Endodermal cell (in vitro differentiated cells): Measurements from ENCODE around the gene WDR7. TPM values are rescaled to one million over a fixed set of nuclear protein-coding genes. Genes with fewer than 3 reads are reported as not detected.

Experiments used
- DNase-seq: peaks from one replicate; pipeline ENCODE4 v3.0.0-alpha.2; 2017
- H3K27ac ChIP-seq: 2 replicates; pipeline ENCODE4 v1.5.1; 2013; ENCODE audit warnings: mild to moderate bottlenecking, low read depth, low read length, moderate library complexity
- H3K27me3 ChIP-seq: 2 replicates; pipeline ENCODE4 v1.6.1; 2013; ENCODE audit warnings: mild to moderate bottlenecking, low read length, moderate library complexity; ENCODE audit not compliant: insufficient read depth, control insufficient read depth, poor library complexity, severe bottlenecking
- H3K36me3 ChIP-seq: 2 replicates; pipeline ENCODE4 v1.7.0; 2013; ENCODE audit warnings: mild to moderate bottlenecking, low read length, moderate library complexity; ENCODE audit not compliant: control insufficient read depth, insufficient read depth
- H3K4me1 ChIP-seq: one replicate; pipeline ENCODE4 v1.7.0; 2013; ENCODE audit warnings: low read length; ENCODE audit not compliant: control insufficient read depth, insufficient read depth
- H3K4me3 ChIP-seq: 2 replicates; pipeline ENCODE4 v1.5.1; 2013; ENCODE audit warnings: mild to moderate bottlenecking, low read length, moderate library complexity
- H3K9ac ChIP-seq: 2 replicates; pipeline ENCODE4 v1.6.1; 2013; ENCODE audit warnings: mild to moderate bottlenecking, low read length, moderate library complexity; ENCODE audit not compliant: poor library complexity, severe bottlenecking; ENCODE audit errors: extremely low read depth
- H3K9me3 ChIP-seq: 2 replicates; pipeline ENCODE4 v1.6.1; 2013; ENCODE audit warnings: mild to moderate bottlenecking, low read length, moderate library complexity; ENCODE audit not compliant: control insufficient read depth
- H3K27ac Mint-ChIP-seq: 2 replicates; pipeline ENCODE4 v1.8.0; 2020; ENCODE audit warnings: mixed read lengths
- H3K27me3 Mint-ChIP-seq: 2 replicates; pipeline ENCODE4 v1.8.0; 2021; ENCODE audit warnings: mild to moderate bottlenecking, mixed read lengths; ENCODE audit not compliant: insufficient read depth
- H3K36me3 Mint-ChIP-seq: 2 replicates; pipeline ENCODE4 v1.8.0; 2020; ENCODE audit warnings: low read depth, mixed read lengths
- H3K4me1 Mint-ChIP-seq: 2 replicates; pipeline ENCODE4 v1.8.0; 2020; ENCODE audit warnings: mixed read lengths
- H3K4me3 Mint-ChIP-seq: 2 replicates; pipeline ENCODE4 v1.8.0; 2020; ENCODE audit warnings: mild to moderate bottlenecking, moderate library complexity, mixed read lengths
- H3K9me3 Mint-ChIP-seq: 2 replicates; pipeline ENCODE4 v1.8.0; 2020; ENCODE audit warnings: mild to moderate bottlenecking, mixed read lengths
- WGBS, 2 experiments: methylation state at CpG; one replicate each; pipeline versions ENCODE4 v1.1.5 to v1.1.7; 2013; ENCODE audit warnings: missing lambda C conversion rate in 2 of 2, mixed read lengths in 1 of 2; ENCODE audit not compliant: insufficient coverage in 1 of 2, insufficient read length in 1 of 2; 5-methylcytosine and 5-hydroxymethylcytosine counted together
- total RNA-seq, 2 donors: library from RNA; stranded (reverse); fragmentation: NEBNext Ultra II Directional in 1 of 2; extraction: Animal tissue kit (Norgen Biotek cat#: 25700) in 1 of 2; gene quantifications; 2 replicates in 1 of 2; 3 replicates in 1 of 2; pipeline ENCODE4 v1.2.1, GENCODE V29; 2021
- TF ChIP-seq, protein P1 (sequence below): fragments of 200-600 bp; sonication (generic); conservative IDR thresholded peaks from 2 replicates; pipeline ENCODE4 v1.5.0; 2021; ENCODE audit warnings: antibody characterized with exemption, mild to moderate bottlenecking

Gene WDR7
- total RNA-seq, 2 donors from 2014 or later: 17.1 to 22.5 TPM

DNA sequence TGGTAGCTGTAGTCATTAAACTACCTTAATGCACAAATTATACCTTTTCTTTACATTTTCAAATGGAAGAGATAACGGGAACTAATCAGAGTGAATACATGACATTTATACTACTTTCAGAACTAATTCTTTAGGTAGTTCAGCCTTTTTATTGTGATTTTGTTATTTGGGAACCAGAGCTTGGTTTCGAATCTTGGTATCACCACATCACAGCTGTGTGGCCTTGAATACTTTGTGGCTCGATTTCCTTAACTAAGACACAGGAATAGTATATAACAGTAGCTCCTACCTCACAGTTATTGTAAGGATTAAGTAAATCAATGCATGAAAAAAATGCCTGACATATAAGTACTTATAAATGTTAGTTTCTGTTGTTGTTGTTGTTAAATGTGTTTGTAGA, 240.0 kb downstream of the WDR7 start:
- Mint-ChIP-seq H3K4me3 (no peak overlapping the region), H3K27ac (no peak overlapping the region)

DNA sequence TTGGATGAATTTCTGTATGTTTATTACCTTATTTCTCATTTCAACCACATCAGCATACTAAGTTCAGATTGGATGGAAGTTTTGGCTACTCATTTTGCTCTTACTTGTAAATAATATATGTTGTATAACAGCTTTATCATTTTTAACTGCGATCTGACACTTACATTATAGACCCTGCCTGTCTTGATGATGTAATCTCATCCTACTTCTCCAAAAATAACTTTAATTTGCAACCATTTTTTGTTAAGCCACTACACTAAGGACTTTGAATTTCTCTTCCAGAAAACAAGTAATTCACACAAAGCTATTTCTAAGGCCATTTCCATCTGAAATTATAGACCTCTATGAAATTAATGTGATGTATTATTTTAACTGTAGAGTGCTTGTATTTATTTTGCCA, 240.7 kb downstream of the WDR7 start:
- peaks cover 27% of the 10 kb centered on the region for H3K4me1 Mint-ChIP-seq
- WGBS, 2 experiments: 100% methylated on average over 1 of the region's 1 CpG; no CpG with 5 or more reads in 1 of the 2 experiments
- H3K4me3 Mint-ChIP-seq: no peak overlapping the region
- Histone ChIP-seq H3K27ac (no peak overlapping the region), H3K36me3 (no peaks in the 10 kb centered on the region), H3K27me3 (no peaks in the 10 kb centered on the region), H3K9ac (no peak overlapping the region), H3K4me3 (no peak overlapping the region), H3K4me1 (peaks cover 7% of the 10 kb centered on the region), H3K9me3 (no peaks in the 10 kb centered on the region)
- no peak overlapping the region for H3K27ac Mint-ChIP-seq
- TF ChIP-seq, protein P1, sequence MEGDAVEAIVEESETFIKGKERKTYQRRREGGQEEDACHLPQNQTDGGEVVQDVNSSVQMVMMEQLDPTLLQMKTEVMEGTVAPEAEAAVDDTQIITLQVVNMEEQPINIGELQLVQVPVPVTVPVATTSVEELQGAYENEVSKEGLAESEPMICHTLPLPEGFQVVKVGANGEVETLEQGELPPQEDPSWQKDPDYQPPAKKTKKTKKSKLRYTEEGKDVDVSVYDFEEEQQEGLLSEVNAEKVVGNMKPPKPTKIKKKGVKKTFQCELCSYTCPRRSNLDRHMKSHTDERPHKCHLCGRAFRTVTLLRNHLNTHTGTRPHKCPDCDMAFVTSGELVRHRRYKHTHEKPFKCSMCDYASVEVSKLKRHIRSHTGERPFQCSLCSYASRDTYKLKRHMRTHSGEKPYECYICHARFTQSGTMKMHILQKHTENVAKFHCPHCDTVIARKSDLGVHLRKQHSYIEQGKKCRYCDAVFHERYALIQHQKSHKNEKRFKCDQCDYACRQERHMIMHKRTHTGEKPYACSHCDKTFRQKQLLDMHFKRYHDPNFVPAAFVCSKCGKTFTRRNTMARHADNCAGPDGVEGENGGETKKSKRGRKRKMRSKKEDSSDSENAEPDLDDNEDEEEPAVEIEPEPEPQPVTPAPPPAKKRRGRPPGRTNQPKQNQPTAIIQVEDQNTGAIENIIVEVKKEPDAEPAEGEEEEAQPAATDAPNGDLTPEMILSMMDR: no peak
- no peak for DNase-seq
- H3K27me3 Mint-ChIP-seq: no peaks in the 10 kb centered on the region
- no peaks in the 10 kb centered on the region for H3K36me3 Mint-ChIP-seq
- no peaks in the 10 kb centered on the region for H3K9me3 Mint-ChIP-seq

More for the DNA sequence above, 240.0 kb downstream of the WDR7 start:
- no peak for DNase-seq
- TF ChIP-seq, protein P1: no peak
- Mint-ChIP-seq H3K36me3 (no peaks in the 10 kb centered on the region), H3K9me3 (peaks cover 2% of the 10 kb centered on the region), H3K4me1 (peaks cover 31% of the 10 kb centered on the region), H3K27me3 (no peaks in the 10 kb centered on the region)
- no peak overlapping the region for H3K27ac ChIP-seq
- no peaks in the 10 kb centered on the region for H3K36me3 ChIP-seq
- H3K9ac ChIP-seq: peak overlapping the region; percentile 28
- H3K4me1 ChIP-seq: peaks cover 7% of the 10 kb centered on the region
- H3K27me3 ChIP-seq: no peaks in the 10 kb centered on the region
- WGBS, 2 experiments: 92 to 100% methylated on average over 2 of the region's 3 CpGs
- no peak overlapping the region for H3K4me3 ChIP-seq
- H3K9me3 ChIP-seq: no peaks in the 10 kb centered on the region

DNA sequence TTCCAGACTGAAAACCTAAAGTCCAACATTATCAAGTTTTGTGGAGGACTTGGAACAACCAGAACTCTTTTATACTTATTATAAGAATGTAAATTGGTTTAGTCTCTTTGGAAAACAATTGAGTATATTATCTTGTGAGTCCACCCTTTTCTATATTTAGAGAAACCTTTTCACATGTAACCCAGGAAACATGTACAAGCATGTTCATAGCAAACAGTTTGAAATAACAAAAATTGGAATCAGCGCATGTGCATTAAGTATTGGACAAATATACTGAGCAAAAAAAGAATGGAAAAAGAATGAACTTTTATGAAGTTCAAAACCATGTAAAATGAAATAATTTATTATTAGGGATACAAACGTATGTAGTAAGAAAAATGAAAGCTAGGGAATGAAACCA, 246.0 kb downstream of the WDR7 start:
- H3K9me3 ChIP-seq: no peaks in the 10 kb centered on the region
- DNase-seq: no peak
- no peaks in the 10 kb centered on the region for H3K9me3 Mint-ChIP-seq
- H3K27ac ChIP-seq: no peak overlapping the region
- no peaks in the 10 kb centered on the region for H3K27me3 ChIP-seq
- H3K27ac Mint-ChIP-seq: no peak overlapping the region
- no peak overlapping the region for H3K4me3 ChIP-seq
- H3K4me1 Mint-ChIP-seq: peaks cover 5% of the 10 kb centered on the region
- WGBS, 2 experiments: 83 to 100% methylated on average over 1 of the region's 2 CpGs
- H3K4me1 ChIP-seq: no peaks in the 10 kb centered on the region
- TF ChIP-seq, protein P1: no peak
- H3K9ac ChIP-seq: no peak overlapping the region
- H3K4me3 Mint-ChIP-seq: no peak overlapping the region
- no peaks in the 10 kb centered on the region for H3K36me3 ChIP-seq
- H3K27me3 Mint-ChIP-seq: no peaks in the 10 kb centered on the region
- no peaks in the 10 kb centered on the region for H3K36me3 Mint-ChIP-seq
